Measurements from ENCODE around the gene ZNF451.

The ZNF451 gene

DNA sequence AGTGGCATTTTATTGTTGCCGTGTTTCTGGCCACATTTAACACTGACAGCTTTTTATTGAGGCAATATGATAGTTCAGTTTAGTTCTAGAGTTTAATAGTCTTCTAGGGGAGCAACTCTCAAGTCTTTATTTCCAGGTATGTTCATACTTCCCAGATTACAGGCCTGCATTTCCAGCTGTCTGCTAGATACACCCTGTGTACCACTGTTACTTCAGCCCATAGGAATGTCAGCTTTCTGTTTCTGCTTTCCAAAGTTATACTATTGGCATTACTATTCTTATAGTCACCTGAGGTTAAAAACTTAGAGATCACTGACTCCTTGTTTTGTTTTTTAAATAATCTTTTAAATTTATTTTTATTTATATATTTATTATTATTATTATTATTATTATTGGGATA is 7.6 kb downstream of the ZNF451 start:
- no peak for DNase-seq

DNA sequence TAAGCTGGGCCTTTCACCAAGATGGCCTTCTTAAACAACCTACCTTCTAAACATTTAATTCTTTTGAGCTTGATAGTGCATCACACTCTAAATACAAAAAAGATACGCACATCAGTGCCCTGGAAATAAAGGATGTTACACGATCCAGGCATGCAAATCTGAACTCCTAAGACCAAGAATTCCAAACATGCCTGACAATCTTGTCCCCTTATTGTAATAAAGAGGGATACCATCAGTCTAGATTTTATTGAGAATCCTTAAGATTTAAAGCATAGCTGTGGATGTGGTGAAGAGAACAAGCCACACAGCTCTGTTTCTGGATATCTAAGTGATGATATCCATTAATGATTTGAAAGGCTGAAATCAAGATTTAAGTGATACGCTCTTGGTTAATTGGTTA is 13.0 kb downstream of the ZNF451 start:
- DNase-seq, result no peak

DNA sequence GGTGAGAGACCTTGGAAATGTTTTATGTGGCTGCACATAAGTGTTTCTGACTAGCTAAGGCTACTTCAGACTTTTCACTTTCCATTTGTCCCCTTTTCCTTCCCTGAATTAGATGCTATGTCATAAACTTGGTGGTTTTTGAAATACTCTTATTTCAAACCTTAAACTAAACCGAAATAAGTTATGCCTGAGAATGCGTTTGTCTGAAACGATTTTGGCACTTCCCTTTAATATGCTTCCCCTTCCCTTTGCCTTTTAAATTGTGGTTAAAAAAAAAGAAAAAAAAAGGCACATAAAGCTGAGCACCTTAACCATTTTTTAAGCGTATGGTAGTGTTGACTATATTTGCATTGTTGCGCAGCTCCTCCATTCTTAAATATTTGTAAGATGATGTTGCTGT is 14.3 kb downstream of the ZNF451 start:
- DNase-seq, result no peak

DNA sequence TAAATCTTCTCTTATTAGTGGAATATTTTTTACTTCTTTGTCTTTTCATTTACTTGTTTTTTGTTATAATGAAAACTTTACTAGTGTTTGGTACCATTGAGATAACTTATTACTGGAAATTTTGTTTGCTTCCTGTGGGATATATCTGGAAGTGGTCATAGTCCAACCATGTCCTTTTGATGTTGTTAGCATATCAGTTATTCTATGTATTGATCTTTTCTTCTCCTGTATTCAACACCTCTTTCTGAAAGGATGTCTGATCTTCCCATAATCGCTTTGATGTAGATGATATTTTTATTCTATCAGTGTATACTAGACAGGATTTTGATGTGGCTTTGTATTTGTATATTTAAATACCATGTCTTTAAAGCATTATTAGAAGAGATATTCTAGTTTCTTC is 17.0 kb downstream of the ZNF451 start:
- no peak for DNase-seq

DNA sequence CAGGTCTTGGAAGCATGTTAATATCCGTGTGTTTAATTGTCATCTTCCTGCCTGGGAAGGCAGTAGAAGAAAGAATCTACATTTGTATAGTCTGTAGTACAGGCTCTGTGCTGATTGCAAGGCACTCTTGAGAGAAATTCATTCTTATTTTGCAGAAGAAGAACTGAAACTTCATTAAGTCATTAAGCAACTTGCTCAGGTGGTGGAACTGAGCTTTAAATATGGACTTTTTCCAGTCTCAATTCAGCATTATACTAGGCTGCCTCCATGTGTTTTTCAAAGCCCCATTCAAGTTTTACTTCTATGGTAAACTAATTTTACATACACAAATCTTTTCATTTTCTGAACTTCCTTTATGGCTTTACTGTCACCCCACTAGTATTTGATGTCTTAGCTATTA is 18.7 kb downstream of the ZNF451 start:
- DNase-seq, result no peak

DNA sequence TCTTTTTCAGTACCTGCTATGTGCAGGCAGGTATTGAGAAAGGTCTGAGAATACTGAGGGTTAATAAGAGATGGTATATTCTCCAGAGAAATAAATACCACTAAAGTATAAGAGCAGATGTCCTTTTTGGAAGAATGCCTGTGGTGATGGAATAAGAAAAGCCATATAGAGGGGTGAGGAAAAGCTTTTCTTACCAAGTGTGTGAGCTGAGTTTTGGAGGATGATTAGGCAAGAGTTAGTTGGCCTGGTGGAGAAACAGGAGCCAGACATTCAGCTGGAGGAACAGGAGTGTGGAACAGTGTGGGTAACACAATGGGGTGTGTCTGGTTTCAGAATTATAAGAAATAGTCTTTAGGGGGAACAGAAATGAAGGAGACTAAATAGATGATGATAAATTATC is 19.9 kb downstream of the ZNF451 start:
- no peak for DNase-seq

DNA sequence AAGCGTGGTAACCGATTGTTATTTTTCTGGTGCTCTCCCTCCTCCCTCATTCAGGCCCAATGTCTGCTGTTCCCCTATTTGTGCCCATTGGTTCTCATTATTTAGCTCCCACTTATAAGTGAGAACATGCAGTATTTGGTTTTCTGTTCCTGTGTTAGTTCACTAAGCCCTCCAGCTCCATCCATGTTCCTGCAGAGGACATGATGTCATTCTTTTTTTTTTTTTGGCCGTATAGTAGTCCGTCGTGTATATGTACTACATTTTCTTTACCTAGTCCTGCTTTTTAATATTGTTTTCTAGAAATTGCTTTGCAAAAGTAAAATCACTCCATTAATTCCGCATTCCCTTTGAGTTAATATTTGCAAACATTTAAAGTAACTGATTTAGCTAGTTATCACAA is 23.1 kb downstream of the ZNF451 start:
- DNase-seq, result no peak

DNA sequence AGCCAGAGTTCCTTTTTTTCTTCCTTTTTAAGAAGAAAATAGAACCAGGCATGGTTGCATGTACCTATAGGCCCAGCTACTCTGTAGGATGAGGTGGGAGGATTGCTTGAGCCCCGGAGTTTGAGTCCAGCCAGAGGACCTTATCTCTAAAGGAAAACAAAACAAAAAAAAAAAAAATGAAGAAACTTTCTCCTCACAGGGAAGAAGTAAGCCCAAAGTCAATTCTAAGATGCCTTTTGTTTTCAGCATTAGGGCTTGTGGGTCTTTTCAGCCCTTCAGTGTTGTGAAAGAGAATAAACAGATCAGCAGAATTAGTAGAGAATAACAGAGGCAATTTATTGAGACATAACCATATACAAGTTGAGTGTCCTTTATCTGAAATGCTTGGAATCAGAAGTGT is 26.8 kb downstream of the ZNF451 start:
- DNase-seq, result no peak

DNA sequence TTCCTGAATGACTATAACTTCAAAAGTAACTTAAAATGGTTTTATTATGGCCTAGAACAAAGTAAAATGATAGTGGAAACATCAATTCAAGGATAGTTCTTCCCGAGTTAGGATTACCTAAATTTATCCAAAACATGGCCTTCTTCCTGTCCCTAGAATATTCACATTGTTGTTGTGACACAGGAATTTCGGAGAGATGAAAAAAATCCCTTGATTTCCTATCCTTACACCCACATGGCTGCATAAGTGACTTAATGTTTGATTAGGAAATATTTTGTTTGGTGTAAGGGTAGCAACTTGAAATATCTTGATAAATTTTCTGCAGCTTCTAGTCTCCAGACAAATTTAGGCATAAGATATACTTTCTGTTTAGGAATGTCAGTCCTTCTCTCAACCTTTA is 27.8 kb downstream of the ZNF451 start:
- no peak for DNase-seq

DNA sequence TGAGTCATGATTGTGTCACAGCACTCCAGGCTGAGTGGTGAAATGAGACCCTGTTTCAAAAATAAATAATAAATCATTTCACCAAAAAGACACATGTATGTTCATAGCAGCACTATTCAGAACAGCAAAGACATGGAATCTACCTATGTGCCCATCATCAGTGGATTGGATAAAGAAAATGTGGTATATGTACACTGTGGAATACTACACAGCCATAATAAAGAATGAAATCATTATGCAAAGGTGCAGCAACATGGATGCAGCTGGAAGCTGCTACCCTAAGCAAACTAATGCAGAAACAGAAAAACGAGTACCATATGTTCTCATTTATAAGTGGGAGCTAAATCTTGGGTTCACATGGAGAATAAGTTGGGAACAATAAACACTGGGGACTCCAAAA is 33.1 kb downstream of the ZNF451 start:
- no peak for DNase-seq

DNA sequence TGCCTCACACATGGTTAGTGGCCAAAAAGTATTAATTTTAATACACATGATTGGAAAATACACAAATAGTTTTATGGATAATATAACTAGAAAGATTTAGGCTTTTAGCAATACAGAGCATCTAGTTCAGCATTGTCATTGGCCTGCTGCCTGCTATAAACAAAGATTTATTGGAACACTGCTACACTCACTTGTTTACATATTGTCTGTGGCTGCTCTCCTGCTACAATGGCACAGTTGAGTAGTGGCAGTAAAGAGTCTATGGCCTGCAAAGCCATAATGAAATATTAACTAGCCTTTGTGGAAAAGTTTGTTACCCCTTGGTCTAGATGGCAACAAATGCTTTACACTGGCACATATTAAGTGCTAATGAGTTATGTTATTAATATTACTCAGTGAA is 37.8 kb downstream of the ZNF451 start:
- DNase-seq, result no peak

DNA sequence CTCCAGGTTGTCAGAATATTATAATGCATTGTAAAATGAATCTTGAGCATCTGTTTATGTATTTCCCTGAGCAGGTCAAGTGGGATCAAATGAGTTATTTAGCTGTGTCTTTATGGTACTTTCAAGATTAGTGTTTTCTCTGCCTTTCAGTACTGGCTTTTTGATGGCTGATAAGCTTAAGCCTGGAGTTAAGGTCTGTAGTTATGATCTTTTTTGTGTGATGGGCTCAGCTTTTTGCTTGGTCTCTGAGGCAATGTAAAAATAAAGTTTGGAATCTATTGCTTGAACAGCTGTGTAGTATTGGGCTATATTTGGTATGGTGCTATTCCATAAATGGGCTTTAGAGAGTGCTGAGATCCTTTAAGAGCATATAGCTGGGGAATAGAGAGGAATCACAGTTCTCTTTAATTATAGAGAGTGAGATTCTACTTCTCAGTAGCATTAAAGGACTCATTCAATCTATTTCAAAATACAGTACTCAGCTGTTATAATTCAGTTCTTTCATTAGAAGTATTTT is 40.7 kb downstream of the ZNF451 start:
- DNase-seq, result no peak

DNA sequence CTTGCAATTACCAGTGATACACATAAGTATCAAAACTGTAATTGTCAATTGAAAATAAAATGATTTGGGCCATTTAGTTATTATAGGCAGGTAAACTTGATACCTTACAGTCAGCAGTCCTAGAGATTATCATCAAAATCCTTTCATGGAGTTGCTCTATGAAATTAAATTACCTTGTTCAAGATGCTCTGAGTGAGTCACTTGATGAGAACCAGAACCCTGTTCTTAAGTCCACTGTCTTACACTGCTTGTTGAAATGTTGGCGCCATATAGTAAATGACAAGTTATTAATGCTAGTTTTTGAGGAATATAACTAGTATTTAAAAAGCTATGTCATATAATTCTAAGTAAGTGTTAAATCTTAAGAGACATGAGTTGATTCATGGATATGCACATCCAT is 45.0 kb downstream of the ZNF451 start:
- no peak for DNase-seq

DNA sequence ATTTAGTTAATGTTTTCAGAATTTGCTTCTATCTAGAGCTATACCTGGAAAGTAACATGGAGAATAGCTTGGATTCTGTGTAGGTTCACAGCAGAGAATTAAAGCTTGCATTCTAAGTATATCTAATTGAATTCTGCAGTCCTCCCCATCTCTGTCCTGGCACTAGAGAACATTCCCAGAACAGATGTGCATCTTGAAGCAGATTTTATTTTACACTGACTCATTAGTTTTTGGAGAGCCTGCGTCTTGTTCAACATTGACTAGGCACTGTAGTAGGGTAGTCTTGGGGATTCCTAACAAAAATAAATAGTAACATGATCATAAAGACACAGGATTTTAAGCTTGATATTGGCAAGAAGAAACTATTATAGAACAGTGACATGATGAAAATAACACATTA is 45.9 kb downstream of the ZNF451 start:
- no peak for DNase-seq

DNA sequence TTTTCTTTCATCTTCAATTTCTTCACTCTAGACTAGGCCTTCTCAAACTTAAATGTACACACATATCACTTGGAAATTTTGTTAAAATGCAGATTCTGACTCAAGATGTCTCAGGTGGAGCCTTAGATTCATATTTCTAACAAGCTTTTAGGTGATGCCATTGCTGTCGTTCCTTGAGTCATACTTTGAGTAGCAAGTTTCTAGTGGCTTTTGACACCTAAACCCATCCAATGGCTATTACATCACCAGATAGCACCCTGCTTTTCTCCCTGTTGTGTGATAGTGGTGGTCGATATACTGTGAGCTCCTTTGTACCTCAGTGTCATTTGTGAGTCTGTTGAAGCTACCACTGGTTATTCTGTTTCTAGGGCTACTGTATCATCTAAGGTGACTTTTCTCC is 47.4 kb downstream of the ZNF451 start:
- DNase-seq, result no peak

DNA sequence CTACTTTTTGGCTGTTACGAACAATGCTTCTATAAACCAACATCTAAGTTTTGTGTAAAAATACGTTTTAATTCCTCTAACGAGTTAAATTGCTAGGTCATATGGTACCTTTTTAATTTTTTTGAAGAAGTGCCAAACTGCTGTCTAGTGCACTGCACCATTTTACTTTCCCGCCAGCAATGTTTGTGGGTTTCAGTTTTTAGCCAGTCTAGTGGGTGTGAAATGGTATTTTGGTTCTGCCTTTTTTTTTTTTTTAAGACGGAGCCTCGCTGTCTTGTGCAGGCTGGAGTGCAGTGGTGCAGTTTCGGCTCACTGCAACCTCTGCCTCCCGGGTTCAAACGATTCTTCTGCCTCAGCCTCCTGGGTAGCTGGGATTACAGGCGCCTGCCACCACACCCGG is 48.0 kb downstream of the ZNF451 start:
- no peak for DNase-seq

DNA sequence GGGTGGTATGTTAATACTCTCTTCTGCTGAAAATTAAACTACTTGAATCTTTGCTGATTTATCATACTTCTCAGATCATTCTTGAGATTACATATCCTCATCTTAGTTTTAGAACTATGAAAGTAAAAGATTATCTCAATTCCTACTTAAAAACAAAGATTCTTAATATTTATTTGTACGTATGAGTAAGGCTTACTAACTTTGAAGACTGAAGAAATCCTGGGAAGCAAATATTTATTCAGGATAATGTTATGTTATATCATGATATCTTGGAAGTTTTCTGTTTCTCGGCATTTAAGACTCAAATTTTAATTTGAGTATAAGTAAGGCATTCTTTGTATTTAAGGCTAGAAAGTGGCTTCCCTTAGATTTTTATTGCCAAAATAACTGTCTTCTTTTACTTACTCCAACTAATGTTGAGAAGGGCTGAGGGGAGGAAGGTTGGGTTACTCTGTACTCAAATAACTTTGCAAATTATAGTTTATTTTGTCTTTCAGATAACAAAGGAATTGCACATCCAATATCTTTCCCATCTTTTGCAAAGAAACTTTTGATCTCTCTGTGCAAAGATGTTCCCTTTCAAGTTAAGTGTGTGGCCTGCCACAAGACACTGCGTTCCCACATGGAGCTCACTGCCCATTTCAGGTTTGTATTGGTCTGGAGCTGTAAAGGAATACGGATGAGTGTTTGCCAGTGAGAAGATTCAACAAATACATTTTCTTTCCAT is 51.6 kb downstream of the ZNF451 start:
- no peak for DNase-seq

DNA sequence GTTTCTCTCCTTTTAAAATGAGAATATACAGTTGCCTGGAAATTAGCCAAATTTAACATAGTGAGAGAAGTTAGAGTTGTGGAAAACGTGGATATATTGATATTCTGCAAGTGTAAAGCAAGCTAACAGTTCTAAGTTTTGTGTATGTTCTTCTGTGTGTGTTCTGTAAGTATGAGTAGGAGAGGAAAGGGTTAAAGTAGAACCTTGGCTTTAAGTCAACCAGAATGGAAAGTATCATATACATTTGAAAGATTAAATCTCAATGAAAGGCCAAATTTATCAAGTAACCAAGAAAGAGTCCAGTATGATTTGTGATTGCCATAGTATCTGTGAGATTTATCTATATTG is 52.2 kb downstream of the ZNF451 start:
- no peak for DNase-seq

DNA sequence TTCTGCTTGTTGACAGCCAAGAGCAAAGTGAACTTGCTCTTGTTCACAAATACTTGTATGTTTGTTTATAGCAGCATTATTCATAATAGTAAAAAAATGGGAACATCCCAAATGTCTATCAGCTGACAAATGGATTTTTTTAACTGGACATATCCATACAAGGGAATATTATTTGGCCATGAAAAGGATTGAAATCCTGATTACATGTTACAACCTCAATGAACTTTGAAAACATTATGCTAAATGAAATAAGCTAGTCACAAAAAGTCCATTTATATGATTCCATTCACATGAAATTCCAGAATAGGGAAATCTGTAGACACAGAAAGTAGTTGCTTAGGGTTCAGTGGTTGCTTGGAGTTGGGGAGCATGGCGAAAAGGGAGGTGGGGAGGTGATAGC is 53.7 kb downstream of the ZNF451 start:
- DNase-seq, result no peak

DNA sequence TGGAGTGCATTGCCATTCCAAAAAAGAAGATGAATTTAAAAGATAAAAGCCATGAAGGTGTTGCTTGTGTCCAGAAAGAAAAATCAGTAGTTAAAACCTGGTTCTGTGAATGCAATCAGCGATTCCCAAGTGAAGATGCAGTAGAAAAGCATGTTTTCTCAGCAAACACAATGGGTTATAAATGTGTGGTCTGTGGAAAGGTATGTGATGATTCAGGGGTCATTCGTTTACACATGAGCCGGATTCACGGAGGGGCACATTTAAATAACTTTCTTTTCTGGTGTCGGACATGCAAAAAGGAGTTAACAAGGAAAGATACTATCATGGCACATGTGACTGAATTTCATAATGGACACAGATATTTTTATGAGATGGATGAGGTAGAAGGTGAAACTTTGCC is 57.4 kb downstream of the ZNF451 start:
- no peak for DNase-seq

DNA sequence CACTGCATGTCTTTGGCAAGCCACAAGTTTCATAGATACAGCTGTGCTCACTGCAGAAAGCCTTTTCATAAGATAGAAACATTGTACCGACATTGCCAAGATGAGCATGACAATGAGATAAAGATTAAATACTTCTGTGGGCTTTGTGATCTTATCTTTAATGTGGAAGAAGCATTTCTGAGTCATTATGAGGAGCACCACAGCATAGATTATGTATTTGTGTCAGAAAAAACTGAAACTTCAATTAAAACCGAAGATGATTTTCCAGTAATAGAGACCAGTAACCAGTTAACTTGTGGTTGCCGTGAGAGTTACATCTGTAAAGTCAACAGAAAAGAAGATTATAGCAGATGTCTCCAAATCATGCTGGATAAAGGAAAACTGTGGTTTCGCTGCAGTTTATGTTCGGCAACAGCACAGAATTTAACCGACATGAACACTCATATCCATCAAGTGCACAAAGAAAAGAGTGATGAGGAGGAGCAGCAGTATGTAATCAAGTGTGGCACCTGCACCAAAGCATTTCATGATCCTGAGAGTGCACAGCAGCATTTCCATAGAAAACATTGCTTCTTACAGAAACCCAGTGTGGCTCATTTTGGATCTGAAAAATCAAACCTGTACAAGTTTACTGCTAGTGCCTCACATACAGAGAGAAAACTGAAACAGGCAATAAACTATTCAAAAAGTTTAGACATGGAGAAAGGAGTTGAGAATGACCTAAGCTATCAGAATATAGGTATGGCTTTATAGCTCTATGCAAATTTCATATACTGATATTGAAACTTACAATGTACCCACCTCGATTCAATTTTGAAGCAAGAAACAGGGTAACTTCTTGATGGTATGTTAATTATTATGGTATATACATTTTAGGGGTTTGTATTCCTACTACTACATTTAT is 58.2 kb downstream of the ZNF451 start:
- DNase-seq, result no peak

DNA sequence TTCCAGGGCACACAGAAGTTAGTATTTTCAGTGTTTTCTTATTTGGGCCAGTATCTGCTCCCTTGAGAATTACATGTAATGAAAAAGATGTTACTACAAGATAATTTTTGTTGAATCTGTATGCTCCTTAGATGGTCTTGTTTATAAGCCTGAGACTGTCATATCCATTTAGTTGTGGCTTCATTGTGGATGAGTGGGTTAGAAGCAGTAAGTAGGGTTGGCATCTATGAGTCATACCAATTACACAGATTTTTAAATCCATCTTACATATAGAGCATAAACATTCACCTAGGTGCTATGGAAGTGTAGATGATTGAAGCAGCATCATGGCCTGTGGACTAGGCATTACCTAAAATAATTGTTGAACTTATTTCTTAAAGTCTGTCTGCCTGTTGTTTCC is 68.7 kb downstream of the ZNF451 start:
- no peak for DNase-seq

DNA sequence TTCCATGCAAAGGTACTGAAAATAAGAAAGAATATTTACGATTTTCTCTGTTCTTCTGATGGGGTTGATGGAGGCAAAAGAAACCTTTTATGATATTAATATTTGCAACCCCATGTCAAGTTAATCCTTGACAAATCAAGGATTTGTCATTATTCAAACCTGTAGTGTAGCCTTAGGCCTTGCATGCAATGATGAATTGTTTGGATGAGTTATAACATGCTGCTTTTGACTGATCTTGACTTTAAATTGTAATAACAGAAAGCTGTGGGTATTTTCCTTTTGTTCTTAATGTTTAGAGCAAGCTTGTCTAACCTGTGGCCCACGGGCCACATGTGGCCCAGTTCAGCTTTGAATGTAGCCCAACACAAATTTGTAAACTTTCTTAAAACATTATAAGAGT is 69.1 kb downstream of the ZNF451 start:
- DNase-seq, result no peak

DNA sequence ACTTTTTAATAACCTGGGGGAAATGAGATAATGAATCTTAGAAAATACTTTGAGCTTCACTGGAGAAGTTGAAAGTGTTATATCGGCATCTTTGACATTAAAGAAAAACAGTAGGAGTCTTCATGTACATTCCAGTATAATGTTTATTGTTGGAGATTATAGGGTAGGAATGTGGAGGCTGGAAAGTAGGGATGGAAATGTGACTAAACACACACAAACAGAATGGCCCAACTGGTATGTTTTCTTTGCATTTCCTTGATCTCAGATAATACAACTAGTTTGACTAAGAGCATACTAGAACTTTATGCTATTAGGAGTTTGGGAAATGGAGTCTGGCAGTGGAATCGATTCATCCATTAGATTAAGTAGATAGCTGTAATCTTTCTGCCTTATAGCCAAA is 72.0 kb downstream of the ZNF451 start:
- DNase-seq, result no peak

DNA sequence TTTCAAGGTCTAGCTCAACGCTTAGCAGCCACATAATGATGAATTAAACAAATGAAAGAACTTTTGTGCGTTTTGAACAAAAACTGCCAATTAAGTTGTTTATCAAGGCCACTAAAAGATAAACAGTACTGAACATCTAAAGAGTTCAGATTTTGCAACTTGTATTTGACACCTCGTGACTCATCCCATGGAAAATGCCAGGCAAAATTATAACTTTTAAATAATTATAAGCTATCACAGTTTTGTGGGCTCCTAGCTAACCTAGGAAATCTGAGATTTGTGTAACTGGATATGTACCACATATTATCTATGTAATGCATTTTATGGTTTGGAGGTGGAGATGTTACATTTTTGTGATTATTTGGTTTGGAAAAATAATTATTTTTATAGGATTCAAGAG is 72.5 kb downstream of the ZNF451 start:
- DNase-seq, result no peak
